ENCODE data around the gene R3HDM2. TPM values are rescaled to one million over a fixed set of nuclear protein-coding genes. Genes with fewer than 3 reads are reported as not detected.

Gene R3HDM2
- total RNA-seq, 4 donors from 2014 or later, result 30.3 to 41.5 (median 35.1) TPM

GRCh38 chr12:57268264-57268663, 162.6 kb downstream of the R3HDM2 start:
- Histone ChIP-seq H3K4me3 (no peak overlapping the region), H3K36me3 (peaks cover 44 to 88% (median 58%) of the 10 kb centered on the region in 4 donors), H3K9me3 (no peaks in the 10 kb centered on the region), H3K4me1 (peaks cover 0 to 9% (median 7%) of the 10 kb centered on the region in 4 donors), H3K27ac (replicated peaks in 1 of 4) (no peak overlapping the region), H3K27me3 (no peaks in the 10 kb centered on the region)
- DNase-seq (ENCODE audit: extremely low spot score), result no peak
- TF ChIP-seq CTCF (IDR thresholded peaks at IDR 0.05), result no peak
- no peak for TF ChIP-seq POLR2AphosphoS5 (IDR thresholded peaks at IDR 0.05)
- no peak for TF ChIP-seq POLR2A (IDR thresholded peaks at IDR 0.05; ENCODE audit: low read depth)
- TF ChIP-seq EP300 (IDR thresholded peaks at IDR 0.05), result no peak
- intact Hi-C loops (cut with DNase I), result no loop called here
- 84% methylated on average over 7 of the region's 7 CpGs for WGBS

GRCh38 chr12:57266681-57267080, 164.2 kb downstream of the R3HDM2 start:
- intact Hi-C loops (cut with DNase I), result no loop called here
- H3K4me1 ChIP-seq, result peaks cover 0 to 9% (median 4%) of the 10 kb centered on the region in 4 donors
- TF ChIP-seq EP300 (IDR thresholded peaks at IDR 0.05), result no peak
- TF ChIP-seq POLR2A (IDR thresholded peaks at IDR 0.05; ENCODE audit: low read depth), result no peak
- TF ChIP-seq POLR2AphosphoS5 (IDR thresholded peaks at IDR 0.05), result no peak
- TF ChIP-seq CTCF (IDR thresholded peaks at IDR 0.05), result no peak
- H3K36me3 ChIP-seq, result peaks cover 39 to 74% (median 54%) of the 10 kb centered on the region in 4 donors
- no peak overlapping the region for H3K27ac ChIP-seq (replicated peaks in 1 of 4)
- no peak for DNase-seq (ENCODE audit: extremely low spot score)
- H3K4me3 ChIP-seq, result no peak overlapping the region
- no peaks in the 10 kb centered on the region for H3K9me3 ChIP-seq
- H3K27me3 ChIP-seq, result no peaks in the 10 kb centered on the region

GRCh38 chr12:57263096-57263495, 167.7 kb downstream of the R3HDM2 start:
- peaks cover 41 to 73% (median 60%) of the 10 kb centered on the region in 4 donors for H3K36me3 ChIP-seq
- intact Hi-C loops (cut with DNase I), result no loop called here
- H3K4me3 ChIP-seq, result no peak overlapping the region
- H3K27me3 ChIP-seq, result no peaks in the 10 kb centered on the region
- 93% methylated on average over 2 of the region's 2 CpGs for WGBS
- TF ChIP-seq EP300 (IDR thresholded peaks at IDR 0.05) (no peak), POLR2A (IDR thresholded peaks at IDR 0.05; ENCODE audit: low read depth) (no peak), POLR2AphosphoS5 (IDR thresholded peaks at IDR 0.05) (no peak), CTCF (IDR thresholded peaks at IDR 0.05) (no peak)
- no peak overlapping the region for H3K27ac ChIP-seq (replicated peaks in 1 of 4)
- H3K4me1 ChIP-seq, result peaks cover 0 to 15% (median 8%) of the 10 kb centered on the region in 4 donors
- H3K9me3 ChIP-seq, result no peaks in the 10 kb centered on the region
- no peak for DNase-seq (ENCODE audit: extremely low spot score)

- Histone ChIP-seq H3K4me1 (peaks cover 0 to 15% (median 8%) of the 10 kb centered on the region in 4 donors), H3K4me3 (no peak overlapping the region), H3K27ac (replicated peaks in 1 of 4) (no peak overlapping the region), H3K27me3 (no peaks in the 10 kb centered on the region), H3K36me3 (peaks cover 42 to 73% (median 60%) of the 10 kb centered on the region in 4 donors), H3K9me3 (no peaks in the 10 kb centered on the region)
- 92% methylated on average over 3 of the region's 3 CpGs for WGBS
- TF ChIP-seq CTCF (IDR thresholded peaks at IDR 0.05) (no peak), POLR2AphosphoS5 (IDR thresholded peaks at IDR 0.05) (no peak), EP300 (IDR thresholded peaks at IDR 0.05) (no peak), POLR2A (IDR thresholded peaks at IDR 0.05; ENCODE audit: low read depth) (no peak)
- intact Hi-C loops (cut with DNase I), result no loop called here
- DNase-seq (ENCODE audit: extremely low spot score), result no peak
These were observed 168.6 kb downstream of the R3HDM2 start for GRCh38 chr12:57262126-57262822.

All from esophagus muscularis mucosa (tissue), 4 donors.